WERI-Rb-1 (cell line): ENCODE measurements around the gene NELL2.
A peak's percentile ranks its signal among the peaks of the same experiment; 100 is the strongest.

ENCODE experiments used
- DNase-seq: peaks from one replicate; pipeline ENCODE4 v3.0.0-alpha.2; 2020
- H3K27ac ChIP-seq: fragments of 250-450 bp; sonication (Bioruptor Pico); 2 replicates; pipeline ENCODE4 v1.5.1; 2020; ENCODE audit warnings: mild to moderate bottlenecking, moderate library complexity
- H3K27me3 ChIP-seq: fragments of 250-450 bp; sonication (Bioruptor Pico); 2 replicates; pipeline ENCODE4 v1.5.1; 2021; ENCODE audit warnings: mild to moderate bottlenecking, low read depth, moderate library complexity; ENCODE audit not compliant: insufficient read depth, severe bottlenecking
- H3K36me3 ChIP-seq: fragments of 250-450 bp; sonication (Bioruptor Pico); 2 replicates; pipeline ENCODE4 v1.5.1; 2020; ENCODE audit warnings: mild to moderate bottlenecking, moderate library complexity
- H3K4me3 ChIP-seq: 2 replicates; pipeline ENCODE4 v1.5.1; 2011; ENCODE audit warnings: low read depth, mild to moderate bottlenecking, control low read depth, low read length
- H3K9me3 ChIP-seq: fragments of 250-450 bp; sonication (Bioruptor Pico); 2 replicates; pipeline ENCODE4 v1.5.1; 2021; ENCODE audit warnings: mild to moderate bottlenecking, moderate library complexity; ENCODE audit not compliant: severe bottlenecking
- TF ChIP-seq, protein P1 (sequence below): IDR thresholded peaks from 2 replicates; pipeline ENCODE4 v1.5.1; 2011; ENCODE audit warnings: low read depth, mild to moderate bottlenecking, control low read depth, inconsistent platforms, low read length

The NELL2 gene

GRCh38 chr12:44788731-44789130 is 87.4 kb downstream of the NELL2 start:
- Histone ChIP-seq H3K4me3 (no peak overlapping the region), H3K27ac (no peak overlapping the region), H3K27me3 (no peaks in the 10 kb centered on the region), H3K9me3 (no peaks in the 10 kb centered on the region), H3K36me3 (no peaks in the 10 kb centered on the region)
- TF ChIP-seq, protein P1, sequence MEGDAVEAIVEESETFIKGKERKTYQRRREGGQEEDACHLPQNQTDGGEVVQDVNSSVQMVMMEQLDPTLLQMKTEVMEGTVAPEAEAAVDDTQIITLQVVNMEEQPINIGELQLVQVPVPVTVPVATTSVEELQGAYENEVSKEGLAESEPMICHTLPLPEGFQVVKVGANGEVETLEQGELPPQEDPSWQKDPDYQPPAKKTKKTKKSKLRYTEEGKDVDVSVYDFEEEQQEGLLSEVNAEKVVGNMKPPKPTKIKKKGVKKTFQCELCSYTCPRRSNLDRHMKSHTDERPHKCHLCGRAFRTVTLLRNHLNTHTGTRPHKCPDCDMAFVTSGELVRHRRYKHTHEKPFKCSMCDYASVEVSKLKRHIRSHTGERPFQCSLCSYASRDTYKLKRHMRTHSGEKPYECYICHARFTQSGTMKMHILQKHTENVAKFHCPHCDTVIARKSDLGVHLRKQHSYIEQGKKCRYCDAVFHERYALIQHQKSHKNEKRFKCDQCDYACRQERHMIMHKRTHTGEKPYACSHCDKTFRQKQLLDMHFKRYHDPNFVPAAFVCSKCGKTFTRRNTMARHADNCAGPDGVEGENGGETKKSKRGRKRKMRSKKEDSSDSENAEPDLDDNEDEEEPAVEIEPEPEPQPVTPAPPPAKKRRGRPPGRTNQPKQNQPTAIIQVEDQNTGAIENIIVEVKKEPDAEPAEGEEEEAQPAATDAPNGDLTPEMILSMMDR = no peak
- peak; percentile 18 for DNase-seq

- H3K27ac ChIP-seq = no peak overlapping the region
- no peaks in the 10 kb centered on the region for H3K27me3 ChIP-seq
These were observed 95.8 kb downstream of the NELL2 start for GRCh38 chr12:44780221-44780790.

GRCh38 chr12:44779766-44780165 is 96.3 kb downstream of the NELL2 start:
- no peaks in the 10 kb centered on the region for H3K27me3 ChIP-seq
- no peaks in the 10 kb centered on the region for H3K9me3 ChIP-seq
- no peak overlapping the region for H3K27ac ChIP-seq
- DNase-seq = no peak
- TF ChIP-seq, protein P1 = no peak
- H3K4me3 ChIP-seq = no peak overlapping the region
- H3K36me3 ChIP-seq = peaks cover 20% of the 10 kb centered on the region; the same call in 1 of the 2 replicates

More at GRCh38 chr12:44780221-44780790, 95.8 kb downstream of the NELL2 start:
- Histone ChIP-seq H3K9me3 (no peaks in the 10 kb centered on the region), H3K36me3 (peaks cover 15% of the 10 kb centered on the region; the same call in 1 of the 2 replicates), H3K4me3 (no peak overlapping the region)
- TF ChIP-seq, protein P1 = no peak
- no peak for DNase-seq

DNA sequence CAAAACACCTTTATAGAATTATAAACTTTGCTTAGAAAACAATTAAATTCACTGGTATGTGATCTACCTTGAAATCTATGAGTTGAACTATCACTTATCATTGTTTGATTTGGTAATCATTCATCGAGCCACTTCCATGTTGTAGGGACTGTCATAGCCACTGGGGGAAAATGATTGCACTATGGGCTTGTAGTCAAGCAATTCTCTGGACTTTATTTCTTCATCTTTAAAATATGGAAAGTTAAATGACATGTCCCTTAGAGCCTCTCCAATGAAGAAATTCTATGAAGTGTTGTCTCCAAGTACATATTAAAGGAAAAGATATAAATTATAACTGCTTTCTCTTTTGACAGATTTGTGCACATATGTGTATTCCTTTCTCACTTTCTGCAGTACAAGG is 97.3 kb downstream of the NELL2 start:
- TF ChIP-seq, protein P1 = no peak
- no peak overlapping the region for H3K27ac ChIP-seq
- no peaks in the 10 kb centered on the region for H3K9me3 ChIP-seq
- DNase-seq = no peak
- peaks cover 23% of the 10 kb centered on the region; the same call in 1 of the 2 replicates for H3K36me3 ChIP-seq
- H3K4me3 ChIP-seq = no peak overlapping the region
- H3K27me3 ChIP-seq = no peaks in the 10 kb centered on the region

- Histone ChIP-seq H3K27me3 (no peaks in the 10 kb centered on the region), H3K27ac (peak overlapping the region; percentile 5; the same call in 1 of the 2 replicates), H3K9me3 (no peaks in the 10 kb centered on the region), H3K4me3 (no peak overlapping the region), H3K36me3 (peaks cover 26% of the 10 kb centered on the region; the same call in 1 of the 2 replicates)
- TF ChIP-seq, protein P1 = no peak
- DNase-seq = peak; percentile 19
These were observed 99.1 kb downstream of the NELL2 start for GRCh38 chr12:44777044-44777443.

DNA sequence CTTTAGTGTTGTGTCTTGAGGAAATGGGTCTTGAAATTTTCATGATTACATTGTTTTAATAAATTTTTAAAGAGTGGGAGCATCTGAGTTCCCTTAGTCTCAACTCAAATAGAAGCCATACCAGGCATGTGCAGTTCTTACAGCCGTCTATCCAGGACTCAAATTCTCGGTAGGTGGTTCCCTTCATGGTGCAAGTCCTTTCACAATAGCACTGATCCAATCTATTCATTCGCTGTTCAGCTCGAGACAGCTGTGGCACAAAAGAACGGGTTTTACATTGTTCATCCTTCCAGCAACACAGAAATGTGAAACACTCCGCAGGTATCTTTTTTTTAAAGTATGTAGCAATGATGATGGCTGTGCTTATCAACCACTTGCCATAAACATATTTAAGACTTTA is 100.2 kb downstream of the NELL2 start:
- DNase-seq = no peak
- Histone ChIP-seq H3K27me3 (no peaks in the 10 kb centered on the region), H3K4me3 (no peak overlapping the region), H3K9me3 (no peaks in the 10 kb centered on the region), H3K36me3 (peaks cover 26% of the 10 kb centered on the region; the same call in 1 of the 2 replicates), H3K27ac (no peak overlapping the region)
- TF ChIP-seq, protein P1 = no peak
